ENCODE results near the gene ZZZ3. TPM values are rescaled to one million over a fixed set of nuclear protein-coding genes. Genes with fewer than 3 reads are reported as not detected.
A peak's percentile ranks its signal among the peaks of the same experiment; 100 is the strongest.

The ZZZ3 gene
- total and polyA plus RNA-seq, 10 of the 15 experiments (the other 5 are each of a cell fraction or from before 2014, with no cell fraction given), result 10.5 to 44.1 (median 29.5) TPM

DNA sequence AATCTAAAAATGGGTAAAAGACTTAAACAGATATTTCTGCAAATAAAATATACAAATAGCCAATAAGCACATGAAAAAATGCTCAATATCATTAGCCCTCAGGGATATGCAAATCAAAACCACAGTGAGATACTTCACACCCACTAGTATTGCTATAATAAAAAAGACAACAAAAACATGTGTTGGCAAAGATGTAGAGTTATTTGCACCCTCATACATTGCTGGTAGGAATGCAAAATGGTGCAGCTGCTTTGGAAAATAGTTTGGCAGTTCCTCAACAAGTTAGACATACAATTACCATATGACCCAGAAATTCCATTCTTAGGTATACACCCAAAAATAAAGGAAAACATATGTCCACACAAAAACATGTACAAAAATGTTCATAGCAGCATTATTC lies 30.2 kb downstream of the ZZZ3 start:
- POLR2A ChIA-PET, result no interaction called here
- Histone ChIP-seq H3K79me2 (ENCODE audit: control insufficient read depth, insufficient read depth, low read length) (peaks cover 42% of the 10 kb centered on the region), H3K9me3 (replicated peaks; ENCODE audit: control insufficient read depth, insufficient read depth, low read length) (peaks cover 8% of the 10 kb centered on the region; the same call in 2 of the 3 replicates), H3K36me3 (ENCODE audit: control insufficient read depth in 2 of 2, insufficient read depth in 2 of 2, low read length in 1 of 2) (peaks cover 0 to 4% of the 10 kb centered on the region in 2 experiments; a peak in 2 of 4 replicates), H4K20me1 (ENCODE audit: control insufficient read depth, insufficient read depth) (peaks cover 6% of the 10 kb centered on the region; the same call in 1 of the 2 replicates), H3K4me1 (ENCODE audit: control insufficient read depth, insufficient read depth, low read length) (no peaks in the 10 kb centered on the region), H3K4me2 (ENCODE audit: control insufficient read depth, insufficient read depth) (no peak overlapping the region), H2AFZ (ENCODE audit: control insufficient read depth, low read depth, low read length) (no peak overlapping the region), H3K27ac (ENCODE audit: control insufficient read depth, insufficient read depth) (no peak overlapping the region), H3K9ac (ENCODE audit: control insufficient read depth, insufficient read depth, low read length) (no peak overlapping the region), H3K27me3 (replicated peaks in 1 of 2; ENCODE audit: control insufficient read depth in 2 of 2, insufficient read depth in 2 of 2, low read length in 1 of 2) (no peaks in the 10 kb centered on the region), H3K4me3 (no peak overlapping the region)
- SMC1A ChIA-PET (ENCODE audit: uncharacterized antibody, unreplicated experiment), result no interaction called here
- no TSS peak for BruUV-seq (replicated peaks)
- intact Hi-C loops (cut with micrococcal nuclease; ENCODE audit: unreplicated experiment), result no loop called here
- peak; percentile 56 for FAIRE-seq
- peak; percentile 56; the same call in 2 of the 3 replicates for ATAC-seq
- TF ChIP-seq WRNIP1 (IDR thresholded peaks at IDR 0.05; ENCODE audit: borderline replicate concordance, low read depth, low read length) (no peak), RUNX3 (IDR thresholded peaks at IDR 0.05; ENCODE audit: low read length) (peak; percentile 43; the same call in 1 of the 2 replicates), YY1 (IDR thresholded peaks at IDR 0.05; ENCODE audit: low read depth, low read length) (no peak), SMARCA5 (IDR thresholded peaks at IDR 0.05) (no peak), POU2F2 (IDR thresholded peaks at IDR 0.05; ENCODE audit: borderline replicate concordance, low read depth, low read length) (peak; percentile 75; the same call in 1 of the 3 replicates), GABPA (IDR thresholded peaks at IDR 0.05; ENCODE audit: low read depth) (no peak), MEF2B (IDR thresholded peaks at IDR 0.05; ENCODE audit: partially characterized antibody, poor library complexity, severe bottlenecking) (peak; percentile 53), CHD4 (IDR thresholded peaks at IDR 0.05) (no peak), CBX5 (IDR thresholded peaks at IDR 0.05; ENCODE audit: low read depth) (no peak), TCF12 (IDR thresholded peaks at IDR 0.05; ENCODE audit: low read depth, low read length) (no peak), ZNF622 (IDR thresholded peaks at IDR 0.05) (no peak)
- TF ChIP-seq, protein P1, sequence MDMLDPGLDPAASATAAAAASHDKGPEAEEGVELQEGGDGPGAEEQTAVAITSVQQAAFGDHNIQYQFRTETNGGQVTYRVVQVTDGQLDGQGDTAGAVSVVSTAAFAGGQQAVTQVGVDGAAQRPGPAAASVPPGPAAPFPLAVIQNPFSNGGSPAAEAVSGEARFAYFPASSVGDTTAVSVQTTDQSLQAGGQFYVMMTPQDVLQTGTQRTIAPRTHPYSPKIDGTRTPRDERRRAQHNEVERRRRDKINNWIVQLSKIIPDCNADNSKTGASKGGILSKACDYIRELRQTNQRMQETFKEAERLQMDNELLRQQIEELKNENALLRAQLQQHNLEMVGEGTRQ (IDR thresholded peaks at IDR 0.05; ENCODE audit: borderline replicate concordance, low read depth, low read length), result no peak
- no peak for DNase-seq (ENCODE audit: low read depth, low spot score)
- RAD21 ChIA-PET (ENCODE audit: unreplicated experiment), result no interaction called here
- CTCF ChIA-PET, result no interaction called here
- in situ Hi-C loops (cut with MboI), result no loop called here

Data from GM12878 (cell line).